ENCODE measurements around the gene ACKR2. TPM values are rescaled to one million over a fixed set of nuclear protein-coding genes. Genes with fewer than 3 reads are reported as not detected.
A peak's percentile ranks its signal among the peaks of the same experiment; 100 is the strongest.

ACKR2 gene
- total and polyA plus RNA-seq, 12 donors, result 0.15 to 2.1 (median 1.1) TPM

GRCh38 chr3:42827654-42828053, 18.4 kb downstream of the ACKR2 start:
- no peaks in the 10 kb centered on the region for H3K27me3 ChIP-seq
- H3K27ac ChIP-seq, result no peak overlapping the region
- no peaks in the 10 kb centered on the region for H3K36me3 ChIP-seq
- intact Hi-C loops (cut with DNase I), result no loop called here
- ATAC-seq (no peak), DNase-seq (no peak)
- no peak overlapping the region for H3K4me3 ChIP-seq
- peaks cover 0 to 4% (median 0%) of the 10 kb centered on the region in 11 donors for H3K9me3 ChIP-seq
- H3K4me1 ChIP-seq, result peaks cover 0 to 6% (median 0%) of the 10 kb centered on the region in 9 donors
- 65 to 70% methylated on average over 4 of the region's 4 CpGs for WGBS, 2 donors
- TF ChIP-seq CTCF (IDR thresholded peaks at IDR 0.05), result no peak

DNA sequence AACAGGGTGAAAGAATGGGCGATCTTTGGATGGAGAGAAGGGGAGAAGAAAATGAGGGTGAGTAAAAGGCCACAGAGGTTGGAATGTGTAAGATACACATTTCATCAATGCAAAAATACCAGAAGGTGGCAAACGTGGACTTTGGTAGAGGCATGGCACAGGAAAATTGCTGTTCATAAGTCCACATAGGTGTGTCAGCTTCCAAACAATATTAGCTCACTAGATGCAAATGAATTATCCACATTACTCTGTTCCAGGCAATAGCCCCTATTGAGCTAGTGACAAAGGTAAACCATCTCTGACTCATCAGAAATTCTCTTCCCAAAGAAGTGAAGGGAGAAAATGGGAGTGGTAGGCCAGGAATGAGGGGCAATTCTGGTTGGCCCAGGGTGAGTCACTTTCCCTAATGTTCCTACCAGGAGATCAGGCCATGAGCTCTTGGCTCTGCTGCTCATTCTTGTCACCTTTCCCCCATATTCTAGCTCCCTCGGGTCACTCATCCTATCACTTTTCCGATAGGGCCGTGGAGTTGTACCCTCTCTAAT, 19.9 kb downstream of the ACKR2 start:
- H3K4me3 ChIP-seq, result no peak overlapping the region
- DNase-seq (no peak), ATAC-seq (no peak)
- H3K27me3 ChIP-seq, result no peaks in the 10 kb centered on the region
- intact Hi-C loops (cut with DNase I), result no loop called here
- 80% methylated on average over 5 of the region's 5 CpGs for WGBS, 2 donors
- H3K27ac ChIP-seq, result no peak overlapping the region
- H3K36me3 ChIP-seq, result no peaks in the 10 kb centered on the region
- TF ChIP-seq CTCF (IDR thresholded peaks at IDR 0.05), result no peak
- H3K9me3 ChIP-seq, result peaks cover 0 to 4% (median 0%) of the 10 kb centered on the region in 11 donors
- H3K4me1 ChIP-seq, result peaks cover 0 to 6% (median 0%) of the 10 kb centered on the region in 9 donors

- peak in 1 of 8 donors; percentile 17 for ATAC-seq
These were observed 20.6 kb downstream of the ACKR2 start for GRCh38 chr3:42829628-42830436.

More at GRCh38 chr3:42829628-42830436, 20.6 kb downstream of the ACKR2 start:
- TF ChIP-seq CTCF (IDR thresholded peaks at IDR 0.05), result no peak
- Histone ChIP-seq H3K27me3 (no peaks in the 10 kb centered on the region), H3K27ac (no peak overlapping the region), H3K9me3 (no peaks in the 10 kb centered on the region), H3K4me1 (peaks cover 0 to 6% (median 0%) of the 10 kb centered on the region in 9 donors), H3K4me3 (no peak overlapping the region), H3K36me3 (no peaks in the 10 kb centered on the region)
- 74 to 75% methylated on average over 5 of the region's 5 CpGs for WGBS, 2 donors
- no peak for DNase-seq
- intact Hi-C loops (cut with DNase I), result loop anchor here in 9 of 10 donors (2.0 to 10.0 kb wide), 6 partner anchors 45 to 53 kb away; partner anchors contain the start of gene CYP8B1 (in 1 of the 9)
